Mesodermal cell (in vitro differentiated cells): ENCODE results near the gene OTX2.

Experiments used
- H3K27ac ChIP-seq: 2 replicates; pipeline ENCODE4 v1.7.0; 2013; ENCODE audit warnings: mild to moderate bottlenecking, low read depth, low read length, moderate library complexity; ENCODE audit not compliant: severe bottlenecking
- H3K36me3 ChIP-seq: 2 replicates; pipeline ENCODE4 v1.7.1; 2013; ENCODE audit warnings: mild to moderate bottlenecking, low read length, moderate library complexity; ENCODE audit not compliant: control insufficient read depth, insufficient read depth
- H3K4me1 ChIP-seq: one replicate; pipeline ENCODE4 v1.7.1; 2013; ENCODE audit warnings: mild to moderate bottlenecking, low read length; ENCODE audit not compliant: insufficient read depth, control insufficient read depth, poor library complexity, severe bottlenecking
- H3K4me3 ChIP-seq: 2 replicates; pipeline ENCODE4 v1.7.0; 2013; ENCODE audit warnings: low read length, control low read depth, mild to moderate bottlenecking; ENCODE audit not compliant: insufficient read depth, poor library complexity, severe bottlenecking; ENCODE audit errors: extremely low read depth
- H3K9me3 ChIP-seq: 2 replicates; pipeline ENCODE4 v1.7.1; 2013; ENCODE audit warnings: mild to moderate bottlenecking, low read length, moderate library complexity; ENCODE audit not compliant: control insufficient read depth
- WGBS, 2 experiments: methylation state at CpG; one replicate each; pipeline ENCODE4 v1.1.5; 2013; ENCODE audit warnings: missing lambda C conversion rate in 2 of 2; ENCODE audit not compliant: insufficient coverage in 2 of 2; 5-methylcytosine and 5-hydroxymethylcytosine counted together

The OTX2 gene

DNA sequence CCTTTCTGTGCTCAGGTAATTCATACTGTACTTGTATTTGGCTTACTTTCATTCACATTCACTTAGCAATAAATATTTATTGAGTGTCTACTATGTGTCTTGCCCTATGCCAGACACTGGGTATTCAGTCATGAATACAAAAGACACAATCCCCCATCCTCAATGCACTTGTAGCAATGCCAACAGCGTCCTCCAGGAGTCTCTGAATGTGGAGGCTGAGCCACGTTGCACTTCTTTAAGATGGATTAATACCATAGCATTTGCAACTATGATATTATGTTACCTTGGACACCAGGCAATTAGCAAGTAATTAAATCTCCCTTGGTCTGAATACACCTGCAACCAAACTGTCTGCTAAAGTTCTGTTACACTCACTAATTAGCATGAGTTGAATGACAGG is 58.8 kb downstream of the OTX2 start:
- Histone ChIP-seq H3K27ac (no peak overlapping the region), H3K36me3 (no peaks in the 10 kb centered on the region), H3K4me3 (no peak overlapping the region), H3K4me1 (no peaks in the 10 kb centered on the region), H3K9me3 (no peaks in the 10 kb centered on the region)
- no CpG with 5 or more reads among the region's 2 CpGs for WGBS, 2 experiments
